K562 (cell line): Measurements from ENCODE around the gene IRF1. TPM values are rescaled to one million over a fixed set of nuclear protein-coding genes. Genes with fewer than 3 reads are reported as not detected.

Source experiments
- ATAC-seq: fragments of 200-7000 bp; cut with Tn5 transposase; 3 replicates; pipeline ENCODE4 v1.9.1; 2020; ENCODE audit warnings: moderate library complexity
- BruUV-seq: library from RNA; stranded (reverse); fragments of 400-500 nt; replicated peaks from 2 replicates; lab custom pipeline; 2021; lab: Mats Ljungman, UMichigan
- CTCF ChIA-PET: fragments of 300-600 bp; formaldehyde crosslinking; extraction: SDS; loops from one replicate; lab custom pipeline; 2021; ENCODE audit warnings: low intra/inter-chr PET ratio; lab: Yijun Ruan, JAX
- POLR2A ChIA-PET: fragments of 300-600, 350-650 bp; sonication (Branson Sonifier 250); formaldehyde crosslinking; extraction: SDS; loops from one replicate; lab custom pipeline; 2021; ENCODE audit warnings: antibody characterized with exemption, inconsistent platforms; lab: Yijun Ruan, JAX
- DNase-seq, 4 experiments: peaks; one replicate each; pipeline versions ENCODE4 v3.0.0 to v3.0.0-alpha.2; 2011 to 2018; ENCODE audit warnings: low spot score in 3 of 4, mixed read lengths in 3 of 4; ENCODE audit errors: extremely low read depth in 1 of 4
- FAIRE-seq: peaks from 2 replicates; lab custom pipeline; 2011; peaks lifted over from hg19 to GRCh38; lab: Jason Lieb, UNC
- H2AFZ ChIP-seq: 2 replicates; pipeline ENCODE4 v1.6.0; 2011; ENCODE audit warnings: low read depth, low read length, control low read depth, inconsistent platforms
- H3K27ac ChIP-seq: fragments of 200-600 bp; 3 replicates; pipeline ENCODE4 v1.8.0; 2011; ENCODE audit warnings: low read depth, mild to moderate bottlenecking, control low read depth, inconsistent platforms, low read length, moderate library complexity, mixed read lengths; ENCODE audit errors: extremely low read depth
- H3K27me3 ChIP-seq, 2 experiments: fragments of 300-600 bp in 1 of 2; 2 replicates in 1 of 2; 3 replicates in 1 of 2; pipeline versions ENCODE4 v1.6.0 to v1.8.0; 2011; ENCODE audit warnings: inconsistent platforms in 2 of 2, low read length in 2 of 2, mild to moderate bottlenecking in 1 of 2, mixed read lengths in 1 of 2, moderate library complexity in 1 of 2; ENCODE audit not compliant: control insufficient read depth in 2 of 2, insufficient read depth in 2 of 2
- H3K36me3 ChIP-seq: fragments of 300-600 bp; 3 replicates; pipeline ENCODE4 v1.8.0; 2011; ENCODE audit warnings: mild to moderate bottlenecking, low read length, inconsistent platforms; ENCODE audit not compliant: control insufficient read depth, insufficient read depth
- H3K4me1 ChIP-seq, 2 experiments: fragments of 200-600 bp in 1 of 2; replicated peaks in 1 of 2; 2 replicates in 1 of 2; 3 replicates in 1 of 2; pipeline versions ENCODE4 v1.5.1 to v1.8.0; 2011; ENCODE audit warnings: inconsistent platforms in 2 of 2, low read length in 2 of 2, mild to moderate bottlenecking in 1 of 2, mixed read lengths in 1 of 2, moderate library complexity in 1 of 2; ENCODE audit not compliant: control insufficient read depth in 2 of 2, insufficient read depth in 2 of 2
- H3K4me2 ChIP-seq: 2 replicates; pipeline ENCODE4 v1.6.1; 2011; ENCODE audit warnings: low read length, control low read depth, inconsistent platforms, mixed read lengths; ENCODE audit not compliant: insufficient read depth
- H3K4me3 ChIP-seq: fragments of 200-600 bp; sonication (generic), shearing (Covaris generic); 2 replicates; pipeline ENCODE4 v1.5.1; 2016; ENCODE audit warnings: control low read depth, inconsistent platforms
- H3K79me2 ChIP-seq: fragments of 200-600 bp; 3 replicates; pipeline ENCODE4 v1.8.0; 2011; ENCODE audit warnings: low read length, inconsistent platforms; ENCODE audit not compliant: control insufficient read depth, insufficient read depth
- H3K9ac ChIP-seq, 2 experiments: 2 replicates each; pipeline versions ENCODE4 v1.6.0 to v1.6.1; 2011; ENCODE audit warnings: low read depth in 2 of 2, low read length in 2 of 2, control low read depth in 1 of 2, inconsistent platforms in 1 of 2, mild to moderate bottlenecking in 1 of 2, mixed read lengths in 1 of 2; ENCODE audit not compliant: insufficient read depth in 1 of 2
- H3K9me1 ChIP-seq: one replicate; pipeline ENCODE4 v1.6.0; 2011; ENCODE audit warnings: inconsistent platforms, mild to moderate bottlenecking, low read length, moderate library complexity; ENCODE audit not compliant: control insufficient read depth, insufficient read depth
- H3K9me3 ChIP-seq: replicated peaks from 2 replicates; pipeline ENCODE4 v1.5.1; 2011; ENCODE audit warnings: low read depth, low read length, inconsistent platforms; ENCODE audit not compliant: control insufficient read depth, insufficient read depth
- H4K20me1 ChIP-seq: replicated peaks from 2 replicates; pipeline ENCODE4 v1.6.1; 2011; ENCODE audit warnings: low read length, inconsistent platforms, mixed read lengths; ENCODE audit not compliant: control insufficient read depth, insufficient read depth
- CHD2 ChIP-seq: IDR thresholded peaks from 2 replicates; pipeline ENCODE4 v1.6.1; 2011; ENCODE audit warnings: low read depth, low read length
- EGR1 ChIP-seq: fragments of 450-650 bp; conservative IDR thresholded peaks from 2 replicates; pipeline ENCODE4 v1.6.1; 2017; ENCODE audit warnings: mild to moderate bottlenecking
- MBD1 ChIP-seq: fragments of 250-450 bp; sonication (Bioruptor Pico); IDR thresholded peaks from 2 replicates; pipeline ENCODE4 v1.8.0; 2022; ENCODE audit warnings: inconsistent platforms
- SUPT5H ChIP-seq: fragments of 450-650 bp; IDR thresholded peaks from 2 replicates; pipeline ENCODE4 v1.6.1; 2016
- ZBTB1 ChIP-seq: sonication (generic); formaldehyde crosslinking; IDR thresholded peaks from 2 replicates; pipeline ENCODE4 v1.8.1; 2023; ENCODE audit warnings: missing genetic modification reagents, low read depth, mild to moderate bottlenecking, borderline replicate concordance
- ZNF133 ChIP-seq: fragments of 250-450 bp; sonication (Bioruptor Pico); IDR thresholded peaks from 2 replicates; pipeline ENCODE4 v1.4.0; 2020; ENCODE audit warnings: mild to moderate bottlenecking
- ZNF175 ChIP-seq: fragments of 200-800 bp; sonication (Bioruptor generic); IDR thresholded peaks from 2 replicates; pipeline ENCODE4 v1.6.1; 2016; ENCODE audit warnings: low read depth, mild to moderate bottlenecking, missing genetic modification characterization, missing compliant biosample characterization
- WGBS: fragments of 100-300 bp; shearing (Covaris generic); methylation state at CpG from one replicate; pipeline ENCODE4 v1.1.6; 2016; ENCODE audit warnings: low coverage, mixed read lengths; ENCODE audit not compliant: insufficient coverage; ENCODE audit errors: missing lambda C conversion rate; 5-methylcytosine and 5-hydroxymethylcytosine counted together
- in situ Hi-C: fragments of 300-500 bp; cut with MboI; formaldehyde crosslinking; loops from 4 replicates; pipeline ENCODE4 v1.15.0; 2018; ENCODE audit warnings: inconsistent platforms, mixed read lengths
- intact Hi-C: fragments of 100-400 bp; cut with micrococcal nuclease; formaldehyde crosslinking; loops from 2 replicates; pipeline ENCODE4 v1.14.2; 2022
- polyA plus RNA-seq, 8 experiments: library from polyadenylated mRNA; depleted of rRNA in 4 of 8; stranded (reverse) in 5 of 8; unstranded in 3 of 8; fragments of >200 nt; fragmentation: Nextera tagmentation in 2 of 8; fragmentation: Illumina TruSeq in 1 of 8; extraction: Ambion mirVana in 2 of 8; extraction: Trizol in 1 of 8; gene quantifications; 2 replicates each; pipeline versions ENCODE4 v1.2.1 to v1.2.3, GENCODE V29; 2011 to 2014; ENCODE audit warnings: inconsistent platforms in 1 of 8, missing spikeins in 1 of 8
- total RNA-seq, 7 experiments: library from RNA; depleted of rRNA in 6 of 7; stranded (reverse); fragments of >200 nt in 6 of 7; fragmentation: Illumina TruSeq in 2 of 7; extraction: Trizol in 2 of 7; gene quantifications; 2 replicates each; pipeline versions ENCODE4 v1.2.1 to v1.2.3, GENCODE V29; 2011 to 2021; ENCODE audit warnings: low replicate concordance in 1 of 7

Gene IRF1
- total and polyA plus RNA-seq, 9 of the 15 experiments (the other 6 are each of a cell fraction or from before 2014, with no cell fraction given) = 1.1 to 12.3 (median 5.9) TPM

GRCh38 chr5:132458226-132458560, 32.4 kb downstream of the IRF1 start:
- no peak for ATAC-seq
- BruUV-seq = no TSS peak
- Histone ChIP-seq H3K9ac (no peak overlapping the region), H3K4me3 (no peak overlapping the region), H3K4me2 (no peak overlapping the region), H3K4me1 (peaks cover 19 to 42% of the 10 kb centered on the region in 2 experiments), H3K9me3 (no peaks in the 10 kb centered on the region), H3K27ac (no peak overlapping the region), H3K9me1 (no peaks in the 10 kb centered on the region), H2AFZ (no peak overlapping the region), H3K36me3 (no peaks in the 10 kb centered on the region), H3K27me3 (no peaks in the 10 kb centered on the region), H4K20me1 (no peaks in the 10 kb centered on the region), H3K79me2 (no peaks in the 10 kb centered on the region)
- no peak for FAIRE-seq
- intact Hi-C loops (loop anchor here (2.0 kb wide), 2 partner anchors 31 to 37 kb away; no protein-coding TSS in a partner anchor), in situ Hi-C loops (loop anchor here (5.0 kb wide), 1 partner anchor 36 kb away; no protein-coding TSS in a partner anchor)
- TF ChIP-seq SUPT5H (no peak), CHD2 (no peak), MBD1 (CRISPR knock-in tag) (0 out of 2 replicates have a peak, but pooled peaks have one; percentile 18), ZBTB1 (CRISPR knock-in tag) (no peak), EGR1 (no peak), ZNF175 (CRISPR knock-in tag) (no peak), ZNF133 (CRISPR knock-in tag) (no peak)
- ChIA-PET POLR2A (interaction anchor here (1.4 to 4.5 kb wide), 6 partner anchors 9 to 38 kb away, joined by 3 to 25 read pairs (median 14); partner anchors contain the start of gene IRF1), CTCF (no interaction called here)
- WGBS = 50% methylated on average over 3 of the region's 3 CpGs
- no peak for DNase-seq
